IPS DF 6.9 (cell line): ENCODE results near the gene ITSN1.
"Not testable (repeated sequence)": the region's sequence is repeated elsewhere in the genome, so short reads cannot be mapped to it uniquely, and the experiment has no call there.

Experiments
- DNase-seq: peaks from one replicate; pipeline ENCODE4 v3.0.0-alpha.2; 2013; ENCODE audit warnings: low read depth, low spot score
- H3K27ac ChIP-seq: one replicate; pipeline ENCODE4 v1.5.1; 2013; ENCODE audit warnings: low read length, control low read depth
- H3K27me3 ChIP-seq: 2 replicates; pipeline ENCODE4 v1.6.1; 2013; ENCODE audit warnings: mild to moderate bottlenecking, low read length; ENCODE audit not compliant: control insufficient read depth, insufficient read depth
- H3K36me3 ChIP-seq: 2 replicates; pipeline ENCODE4 v1.6.1; 2013; ENCODE audit warnings: low read length; ENCODE audit not compliant: control insufficient read depth, insufficient read depth
- H3K4me1 ChIP-seq: 2 replicates; pipeline ENCODE4 v1.6.1; 2013; ENCODE audit warnings: low read length; ENCODE audit not compliant: control insufficient read depth, insufficient read depth
- H3K4me3 ChIP-seq: 2 replicates; pipeline ENCODE4 v1.5.1; 2013; ENCODE audit warnings: mild to moderate bottlenecking, low read length
- H3K9me3 ChIP-seq: 2 replicates; pipeline ENCODE4 v1.6.1; 2013; ENCODE audit warnings: low read length, inconsistent platforms; ENCODE audit not compliant: control insufficient read depth, insufficient read depth
- WGBS: extraction: QIAGEN DNeasy Blood & Tissue Kit; methylation state at CpG from one replicate; pipeline ENCODE4 v1.1.7; 2013; ENCODE audit warnings: mixed read lengths, missing lambda C conversion rate; ENCODE audit not compliant: insufficient read length, insufficient coverage; 5-methylcytosine and 5-hydroxymethylcytosine counted together

ITSN1 gene

DNA sequence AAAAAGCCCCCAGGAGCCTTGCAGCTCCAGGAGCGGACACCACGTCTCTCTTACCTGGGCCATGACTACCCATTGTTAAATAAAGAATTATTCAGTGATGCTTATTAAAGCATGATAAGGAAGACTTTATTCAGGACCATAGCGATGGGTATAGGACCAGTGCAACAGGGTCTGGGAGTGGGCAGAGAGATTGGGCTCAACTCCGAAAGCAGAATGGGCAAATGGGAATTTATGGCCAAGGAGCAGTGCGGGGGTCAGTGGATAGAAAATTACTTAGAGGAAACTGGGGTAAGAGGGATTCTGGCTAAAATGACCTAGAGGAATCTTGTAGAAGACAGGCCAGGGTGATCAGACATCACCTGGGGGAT is 273.9 kb downstream of the ITSN1 start:
- no peak overlapping the region for H3K27ac ChIP-seq
- DNase-seq, result no peak
- no peaks in the 10 kb centered on the region for H3K9me3 ChIP-seq
- no peaks in the 10 kb centered on the region for H3K4me1 ChIP-seq
- H3K27me3 ChIP-seq, result no peaks in the 10 kb centered on the region
- peaks cover 4% of the 10 kb centered on the region; the same call in 1 of the 2 replicates for H3K36me3 ChIP-seq
- no CpG with 5 or more reads among the region's 5 CpGs for WGBS
- peak overlapping the region; percentile 33; the same call in 1 of the 2 replicates for H3K4me3 ChIP-seq

GRCh38 chr21:33917421-33917820 is 275.1 kb downstream of the ITSN1 start:
- Histone ChIP-seq H3K4me3 (no peak overlapping the region), H3K4me1 (no peaks in the 10 kb centered on the region), H3K27ac (no peak overlapping the region), H3K9me3 (no peaks in the 10 kb centered on the region), H3K27me3 (no peaks in the 10 kb centered on the region), H3K36me3 (peaks cover 4% of the 10 kb centered on the region; the same call in 1 of the 2 replicates)
- no CpG with 5 or more reads among the region's 4 CpGs for WGBS
- no peak for DNase-seq

DNA sequence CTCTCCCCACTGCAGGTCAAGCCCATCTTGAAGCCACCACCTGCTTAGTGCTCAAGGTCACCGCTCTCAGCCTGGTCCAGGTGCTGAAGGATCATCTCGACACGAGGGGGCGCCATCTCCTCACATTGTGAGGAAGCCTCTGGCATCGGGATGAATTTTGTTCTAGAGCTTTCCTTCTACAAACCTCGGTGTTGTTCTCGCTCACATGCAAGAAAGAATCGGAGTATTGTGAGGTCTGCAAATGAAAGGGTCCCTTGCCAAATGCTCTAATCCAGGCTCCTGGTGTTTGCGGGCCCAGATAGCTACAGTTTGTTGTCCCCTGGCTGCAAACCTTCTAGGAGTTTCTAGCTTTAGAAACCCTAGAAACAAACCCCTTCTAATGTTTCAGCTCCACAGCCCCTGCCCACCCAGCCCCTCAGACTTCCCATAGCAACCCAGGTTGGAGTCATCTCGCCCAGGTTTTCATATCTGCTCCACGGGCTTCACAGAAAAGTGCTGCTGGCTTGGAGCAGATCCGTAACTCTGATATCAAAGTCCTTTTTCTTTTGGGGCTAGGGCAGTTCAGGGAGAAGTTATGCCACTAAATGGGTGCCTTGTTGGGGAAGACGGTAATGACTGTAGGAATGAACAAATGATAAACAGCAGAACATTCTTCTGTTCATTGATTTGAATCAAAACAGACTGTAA is 281.9 kb downstream of the ITSN1 start:
- Histone ChIP-seq H3K27ac (no peak overlapping the region), H3K4me3 (no peak overlapping the region), H3K27me3 (no peaks in the 10 kb centered on the region), H3K36me3 (no peaks in the 10 kb centered on the region), H3K4me1 (no peaks in the 10 kb centered on the region), H3K9me3 (no peaks in the 10 kb centered on the region)
- WGBS, result no CpG with 5 or more reads among the region's 13 CpGs
- DNase-seq, result peak; percentile 73

DNA sequence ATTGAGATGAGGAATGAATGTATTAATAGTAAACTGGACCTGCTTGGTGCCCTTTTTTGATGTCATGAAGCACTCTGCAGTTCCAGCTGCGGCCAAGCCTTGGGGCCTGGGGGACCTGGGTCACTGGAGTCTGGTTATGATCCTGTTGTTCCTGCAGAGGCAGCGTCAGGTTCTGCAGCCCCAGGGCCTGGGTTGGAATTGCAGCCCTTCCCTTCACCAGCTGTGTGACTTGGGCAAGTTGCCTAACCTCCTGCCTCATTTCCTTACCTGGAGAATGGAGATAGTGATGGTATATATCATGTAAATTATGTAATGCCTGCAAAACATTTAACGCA is 282.4 kb downstream of the ITSN1 start:
- no peaks in the 10 kb centered on the region for H3K9me3 ChIP-seq
- H3K27me3 ChIP-seq, result no peaks in the 10 kb centered on the region
- no peak overlapping the region for H3K27ac ChIP-seq
- no peak overlapping the region for H3K4me3 ChIP-seq
- DNase-seq, result no peak
- WGBS, result no CpG with 5 or more reads among the region's 3 CpGs
- no peaks in the 10 kb centered on the region for H3K36me3 ChIP-seq
- no peaks in the 10 kb centered on the region for H3K4me1 ChIP-seq

GRCh38 chr21:33926248-33926647 is 283.9 kb downstream of the ITSN1 start:
- not testable (repeated sequence) for H3K4me3 ChIP-seq, H3K36me3 ChIP-seq, DNase-seq, H3K4me1 ChIP-seq, H3K9me3 ChIP-seq, H3K27ac ChIP-seq, H3K27me3 ChIP-seq
- WGBS, result no CpG with 5 or more reads among the region's 2 CpGs

DNA sequence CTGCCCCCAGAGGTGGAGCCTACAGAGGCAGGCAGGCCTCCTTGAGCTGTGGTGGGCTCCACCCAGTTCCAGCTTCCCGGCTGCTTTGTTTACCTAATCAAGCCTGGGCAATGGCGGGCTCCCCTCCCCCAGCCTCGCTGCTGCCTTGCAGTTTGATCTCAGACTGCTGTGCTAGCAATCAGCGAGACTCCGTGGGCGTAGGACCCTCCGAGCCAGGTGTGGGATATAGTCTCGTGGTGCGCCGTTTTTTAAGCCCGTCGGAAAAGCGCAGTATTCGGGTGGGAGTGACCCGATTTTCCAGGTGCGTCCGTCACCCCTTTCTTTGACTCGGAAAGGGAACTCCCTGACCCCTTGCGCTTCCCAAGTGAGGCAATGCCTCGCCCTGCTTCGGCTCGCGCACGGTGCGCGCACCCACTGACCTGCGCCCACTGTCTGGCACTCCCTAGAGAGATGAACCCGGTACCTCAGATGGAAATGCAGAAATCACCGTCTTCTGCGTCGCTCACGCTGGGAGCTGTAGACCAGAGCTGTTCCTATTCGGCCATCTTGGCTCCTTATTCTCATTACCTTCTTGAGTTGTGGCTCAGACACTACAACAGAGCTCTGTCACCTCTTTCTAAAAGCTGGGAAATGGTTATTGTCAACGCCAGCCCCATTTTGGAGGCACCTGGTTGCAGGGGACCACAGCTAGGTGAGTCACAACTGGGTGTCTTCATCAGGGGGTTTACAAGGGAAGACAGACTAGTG is 288.9 kb downstream of the ITSN1 start:
- WGBS, result no CpG with 5 or more reads among the region's 34 CpGs
- H3K9me3 ChIP-seq, H3K27ac ChIP-seq, DNase-seq, H3K27me3 ChIP-seq, H3K4me1 ChIP-seq, H3K36me3 ChIP-seq: not testable (repeated sequence)
- H3K4me3 ChIP-seq, result peak overlapping the region; percentile 15; the same call in 1 of the 2 replicates

- DNase-seq, result no peak
- Histone ChIP-seq H3K4me3 (peak overlapping the region; percentile 15; the same call in 1 of the 2 replicates), H3K36me3 (no peaks in the 10 kb centered on the region), H3K4me1 (no peaks in the 10 kb centered on the region; the same call in 1 of the 2 replicates), H3K9me3 (no peaks in the 10 kb centered on the region), H3K27me3 (no peaks in the 10 kb centered on the region), H3K27ac (no peak overlapping the region)
- WGBS, result no CpG with 5 or more reads among the region's 10 CpGs
These were observed 289.6 kb downstream of the ITSN1 start for GRCh38 chr21:33931799-33932390.

GRCh38 chr21:33932731-33933130 is 290.4 kb downstream of the ITSN1 start:
- Histone ChIP-seq H3K36me3 (no peaks in the 10 kb centered on the region), H3K9me3 (no peaks in the 10 kb centered on the region), H3K4me3 (no peak overlapping the region), H3K27ac (no peak overlapping the region), H3K4me1 (no peaks in the 10 kb centered on the region; the same call in 1 of the 2 replicates), H3K27me3 (no peaks in the 10 kb centered on the region)
- no peak for DNase-seq
- WGBS, result no CpG with 5 or more reads among the region's 5 CpGs

- Histone ChIP-seq H3K36me3 (no peaks in the 10 kb centered on the region; the same call in 1 of the 2 replicates), H3K27me3 (no peaks in the 10 kb centered on the region), H3K9me3 (no peaks in the 10 kb centered on the region), H3K4me1 (no peaks in the 10 kb centered on the region; the same call in 1 of the 2 replicates), H3K27ac (no peak overlapping the region), H3K4me3 (no peak overlapping the region)
- no peak for DNase-seq
- no CpG with 5 or more reads among the region's 4 CpGs for WGBS
These were observed 294.2 kb downstream of the ITSN1 start for GRCh38 chr21:33936301-33937038.

GRCh38 chr21:33937146-33937545 is 294.8 kb downstream of the ITSN1 start:
- Histone ChIP-seq H3K36me3 (no peaks in the 10 kb centered on the region; the same call in 1 of the 2 replicates), H3K4me3 (no peak overlapping the region), H3K4me1 (no peaks in the 10 kb centered on the region; the same call in 1 of the 2 replicates), H3K27ac (no peak overlapping the region), H3K9me3 (no peaks in the 10 kb centered on the region), H3K27me3 (no peaks in the 10 kb centered on the region)
- WGBS, result no CpG with 5 or more reads among the region's 4 CpGs
- DNase-seq, result no peak
